HEK293T (cell line): ENCODE results near the gene GPHN.

ENCODE experiments used
- ARNT ChIP-seq: fragments of 450-650 bp; IDR thresholded peaks from 2 replicates; pipeline ENCODE4 v1.6.1; 2017; ENCODE audit warnings: mild to moderate bottlenecking
- LEF1 ChIP-seq: fragments of 450-650 bp; IDR thresholded peaks from 2 replicates; pipeline ENCODE4 v1.6.1; 2017; ENCODE audit warnings: mild to moderate bottlenecking, borderline replicate concordance
- TF ChIP-seq, protein P1 (sequence below): fragments of 450-650 bp; IDR thresholded peaks from 2 replicates; pipeline ENCODE4 v1.6.1; 2016

DNA sequence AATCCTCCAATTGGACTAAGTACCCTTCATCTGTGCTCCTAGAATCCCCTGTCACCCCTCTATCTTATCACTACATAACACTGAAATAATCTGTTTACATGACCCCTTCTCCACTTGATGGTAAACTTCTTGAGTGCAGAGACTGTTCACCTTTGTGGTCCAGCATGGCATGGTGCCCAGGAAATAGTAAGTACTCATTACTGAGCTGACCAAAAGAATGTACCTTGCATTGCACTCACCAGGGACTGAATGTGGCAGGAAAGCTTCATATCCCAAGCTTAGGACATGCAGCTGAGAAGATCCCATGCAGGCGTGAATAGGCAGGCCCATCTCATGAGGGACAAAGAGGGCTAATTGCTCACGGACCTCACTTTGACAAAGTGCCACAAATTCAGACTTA lies 679.9 kb downstream of the GPHN start:
- TF ChIP-seq, protein P1, sequence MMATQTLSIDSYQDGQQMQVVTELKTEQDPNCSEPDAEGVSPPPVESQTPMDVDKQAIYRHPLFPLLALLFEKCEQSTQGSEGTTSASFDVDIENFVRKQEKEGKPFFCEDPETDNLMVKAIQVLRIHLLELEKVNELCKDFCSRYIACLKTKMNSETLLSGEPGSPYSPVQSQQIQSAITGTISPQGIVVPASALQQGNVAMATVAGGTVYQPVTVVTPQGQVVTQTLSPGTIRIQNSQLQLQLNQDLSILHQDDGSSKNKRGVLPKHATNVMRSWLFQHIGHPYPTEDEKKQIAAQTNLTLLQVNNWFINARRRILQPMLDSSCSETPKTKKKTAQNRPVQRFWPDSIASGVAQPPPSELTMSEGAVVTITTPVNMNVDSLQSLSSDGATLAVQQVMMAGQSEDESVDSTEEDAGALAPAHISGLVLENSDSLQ: no peak
- no peak for TF ChIP-seq ARNT
- TF ChIP-seq LEF1: no peak
